Lung (tissue), 12 donors: ENCODE data around the gene ARID2. TPM values are rescaled to one million over a fixed set of nuclear protein-coding genes. Genes with fewer than 3 reads are reported as not detected.

ENCODE experiments used
- ATAC-seq: fragments of 200-7000 bp; cut with Tn5 transposase; one replicate; pipeline ENCODE4 v1.9.1; 2020; ENCODE audit warnings: moderate number of reproducible peaks; ENCODE audit not compliant: insufficient read depth, low FRiP score
- DNase-seq, 3 donors: peaks; one replicate each; pipeline ENCODE4 v3.0.0-alpha.2; 2013 to 2017
- H3K27ac ChIP-seq, 2 donors: one replicate each; pipeline ENCODE4 v1.5.1; 2013; ENCODE audit warnings: mild to moderate bottlenecking in 2 of 2, moderate library complexity in 2 of 2, control low read depth in 1 of 2, inconsistent platforms in 1 of 2, low read depth in 1 of 2, low read length in 1 of 2
- H3K27me3 ChIP-seq, 3 donors: one replicate each; pipeline ENCODE4 v1.5.1; 2013; ENCODE audit warnings: low read length in 2 of 3; ENCODE audit not compliant: control insufficient read depth in 3 of 3, insufficient read depth in 3 of 3
- H3K36me3 ChIP-seq, 4 donors: one replicate each; pipeline ENCODE4 v1.5.1; 2013; ENCODE audit warnings: low read length in 4 of 4, mild to moderate bottlenecking in 1 of 4, moderate library complexity in 1 of 4; ENCODE audit not compliant: control insufficient read depth in 4 of 4, insufficient read depth in 4 of 4
- H3K4me1 ChIP-seq, 5 donors: one replicate each; pipeline ENCODE4 v1.5.1; 2013; ENCODE audit warnings: low read length in 5 of 5, mild to moderate bottlenecking in 2 of 5, moderate library complexity in 1 of 5; ENCODE audit not compliant: control insufficient read depth in 5 of 5, insufficient read depth in 5 of 5
- H3K4me3 ChIP-seq: one replicate; pipeline ENCODE4 v1.5.1; 2013; ENCODE audit warnings: mild to moderate bottlenecking, control low read depth, moderate library complexity
- H3K9ac ChIP-seq, 2 donors: one replicate each; pipeline ENCODE4 v1.5.1; 2013; ENCODE audit warnings: low read length in 2 of 2, control low read depth in 1 of 2; ENCODE audit not compliant: insufficient read depth in 1 of 2
- H3K9me3 ChIP-seq, 4 donors: one replicate each; pipeline ENCODE4 v1.5.1; 2013; ENCODE audit warnings: low read length in 3 of 4, mild to moderate bottlenecking in 1 of 4, moderate library complexity in 1 of 4; ENCODE audit not compliant: control insufficient read depth in 4 of 4, insufficient read depth in 3 of 4
- WGBS, 2 donors: extraction: QIAGEN DNeasy Blood & Tissue Kit; methylation state at CpG; one replicate each; pipeline ENCODE4 v1.1.7; 2013; 5-methylcytosine and 5-hydroxymethylcytosine counted together
- polyA plus RNA-seq, 2 donors: library from polyadenylated mRNA; stranded (reverse); fragments of 200-250 nt; gene quantifications; one replicate each; pipeline ENCODE4 v1.2.1, GENCODE V29; 2013
- total RNA-seq, 2 donors: library from RNA; depleted of rRNA in 1 of 2; stranded (reverse); fragments of >200 nt in 1 of 2; gene quantifications; one replicate each; pipeline ENCODE4 v1.2.1, GENCODE V29; 2014 to 2021
- TF ChIP-seq, protein P1 (sequence below): IDR thresholded peaks from 2 replicates; pipeline ENCODE4 v1.5.1; 2012; ENCODE audit warnings: mild to moderate bottlenecking; ENCODE audit errors: control extremely low read depth, extremely low read depth
- donor health status: control.
- donor health status: control.
- donor health status: Bipolar disorder and iron deficiency.
- donor health status: healthy.
- donor health status: DM: yes; HTN: yes; CAD: no.

Gene ARID2
- total and polyA plus RNA-seq, 4 donors = 5.3 to 79.2 (median 17.5) TPM

DNA sequence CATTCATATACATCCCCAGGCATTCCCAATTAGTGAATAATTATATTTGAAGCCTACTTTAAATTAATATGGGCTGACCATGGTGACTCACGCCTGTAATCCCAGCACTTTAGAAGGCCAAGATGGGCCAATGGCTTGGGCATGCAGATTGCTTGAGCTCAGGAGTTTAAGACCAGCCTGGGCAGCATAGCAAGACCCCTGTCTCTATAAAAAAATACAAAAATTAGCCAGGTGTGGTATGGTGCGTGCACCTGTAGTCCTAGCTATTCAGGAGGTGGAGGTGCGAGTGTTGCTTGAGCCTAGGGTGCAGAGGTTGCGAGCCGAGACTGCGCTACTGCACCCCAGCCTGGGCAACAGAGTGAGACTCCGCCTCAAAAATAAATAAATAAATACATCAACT, 7.6 kb upstream of the ARID2 start:
- no peak for DNase-seq
- WGBS, 2 donors = 98 to 99% methylated on average over 7 of the region's 7 CpGs
- Histone ChIP-seq H3K36me3 (no peaks in the 10 kb centered on the region), H3K4me1 (peaks cover 0 to 28% (median 5%) of the 10 kb centered on the region in 5 donors), H3K9ac (no peak overlapping the region), H3K4me3 (no peak overlapping the region), H3K27me3 (no peaks in the 10 kb centered on the region), H3K9me3 (no peaks in the 10 kb centered on the region), H3K27ac (no peak overlapping the region)
- no peak for ATAC-seq
- TF ChIP-seq, protein P1, sequence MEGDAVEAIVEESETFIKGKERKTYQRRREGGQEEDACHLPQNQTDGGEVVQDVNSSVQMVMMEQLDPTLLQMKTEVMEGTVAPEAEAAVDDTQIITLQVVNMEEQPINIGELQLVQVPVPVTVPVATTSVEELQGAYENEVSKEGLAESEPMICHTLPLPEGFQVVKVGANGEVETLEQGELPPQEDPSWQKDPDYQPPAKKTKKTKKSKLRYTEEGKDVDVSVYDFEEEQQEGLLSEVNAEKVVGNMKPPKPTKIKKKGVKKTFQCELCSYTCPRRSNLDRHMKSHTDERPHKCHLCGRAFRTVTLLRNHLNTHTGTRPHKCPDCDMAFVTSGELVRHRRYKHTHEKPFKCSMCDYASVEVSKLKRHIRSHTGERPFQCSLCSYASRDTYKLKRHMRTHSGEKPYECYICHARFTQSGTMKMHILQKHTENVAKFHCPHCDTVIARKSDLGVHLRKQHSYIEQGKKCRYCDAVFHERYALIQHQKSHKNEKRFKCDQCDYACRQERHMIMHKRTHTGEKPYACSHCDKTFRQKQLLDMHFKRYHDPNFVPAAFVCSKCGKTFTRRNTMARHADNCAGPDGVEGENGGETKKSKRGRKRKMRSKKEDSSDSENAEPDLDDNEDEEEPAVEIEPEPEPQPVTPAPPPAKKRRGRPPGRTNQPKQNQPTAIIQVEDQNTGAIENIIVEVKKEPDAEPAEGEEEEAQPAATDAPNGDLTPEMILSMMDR = no peak

- peak overlapping the region in 1 of 2 donors; percentile 98 for H3K27ac ChIP-seq
- DNase-seq = peak; percentile 16 to 81 (median 75)
- H3K4me1 ChIP-seq = peaks cover 0 to 31% (median 4%) of the 10 kb centered on the region in 5 donors
- H3K4me3 ChIP-seq = peak overlapping the region; percentile 32
- no peaks in the 10 kb centered on the region for H3K9me3 ChIP-seq
- H3K27me3 ChIP-seq = no peaks in the 10 kb centered on the region
- TF ChIP-seq, protein P1 = peak; percentile 52
- no peak for ATAC-seq
- WGBS, 2 donors = 4% methylated on average over 12 of the region's 12 CpGs
- H3K9ac ChIP-seq = peak overlapping the region; percentile 90 to 100
- no peaks in the 10 kb centered on the region for H3K36me3 ChIP-seq
Measured at GRCh38 chr12:45725631-45726602, 3.6 kb upstream of the ARID2 start.

DNA sequence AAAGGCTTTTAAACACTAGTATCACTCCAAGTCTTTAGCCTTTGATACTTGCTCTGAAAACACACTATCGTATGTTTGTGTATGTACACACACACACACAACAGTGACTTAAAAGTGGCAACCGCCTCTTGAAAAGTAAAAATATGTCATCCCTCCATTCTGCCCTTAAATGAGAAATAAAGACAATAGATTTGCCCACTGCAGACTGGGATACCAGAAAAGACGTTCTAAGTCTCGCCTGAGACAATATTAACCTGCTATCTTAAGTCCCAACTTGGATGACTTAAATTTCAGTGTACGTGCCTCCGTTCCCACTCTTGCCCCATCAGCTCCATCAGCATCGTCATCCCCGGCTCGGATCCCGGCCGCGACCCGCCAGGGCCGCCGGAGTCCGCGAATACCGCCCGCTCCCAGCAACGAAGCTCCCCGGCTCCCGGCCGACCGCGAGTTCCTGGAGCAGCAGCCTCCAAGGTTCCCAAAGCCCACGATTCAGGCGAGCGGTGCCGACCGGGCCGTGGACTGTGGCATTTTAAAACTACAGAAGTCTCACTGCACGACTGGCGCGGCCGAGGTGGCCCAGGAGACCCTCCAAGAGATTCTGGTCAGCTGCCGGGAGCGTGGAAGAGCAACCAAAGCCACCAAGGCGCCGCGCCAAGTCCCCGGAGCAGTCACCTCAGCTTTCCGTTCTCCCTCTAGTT, 2.8 kb upstream of the ARID2 start:
- Histone ChIP-seq H3K27ac (peak overlapping the region; percentile 97 to 98), H3K4me3 (peak overlapping the region; percentile 84), H3K27me3 (no peaks in the 10 kb centered on the region), H3K36me3 (no peaks in the 10 kb centered on the region), H3K9me3 (no peaks in the 10 kb centered on the region), H3K9ac (peak overlapping the region; percentile 90 to 100), H3K4me1 (peaks cover 0 to 32% (median 4%) of the 10 kb centered on the region in 5 donors)
- TF ChIP-seq, protein P1 = no peak
- ATAC-seq (no peak), DNase-seq (no peak)
- WGBS, 2 donors = 0% methylated on average over 42 of the region's 42 CpGs
